ENCODE results near the gene RSRC1.
"Not testable (repeated sequence)": the region's sequence is repeated elsewhere in the genome, so short reads cannot be mapped to it uniquely, and the experiment has no call there.

The RSRC1 gene

DNA sequence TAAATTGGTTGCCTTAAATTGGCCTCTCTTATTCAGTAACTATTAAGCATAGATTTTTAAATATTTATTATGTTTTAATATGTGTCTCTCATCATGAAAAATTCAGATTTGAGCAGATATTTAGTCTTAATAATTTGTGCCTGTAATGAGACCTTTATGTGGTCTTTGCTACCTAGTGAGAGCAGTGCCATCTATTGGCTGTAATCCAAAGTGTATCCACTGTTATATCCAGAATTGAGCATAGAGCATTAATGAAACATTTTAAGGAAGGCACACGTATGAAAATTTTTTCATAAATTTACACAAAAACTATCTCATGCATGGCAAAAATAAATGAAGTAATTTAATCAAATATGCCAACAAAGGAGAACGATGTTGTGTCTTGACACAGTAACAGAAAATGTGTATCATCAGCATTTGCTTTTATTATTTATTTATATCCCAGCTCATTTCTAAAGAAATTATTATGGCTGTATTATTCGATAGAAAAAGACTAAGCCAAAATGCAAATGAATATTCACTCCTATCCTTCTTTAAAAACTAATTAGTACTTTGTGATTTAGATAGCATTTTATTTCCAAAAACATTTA, 203.5 kb downstream of the RSRC1 start:
- DNase-seq (ENCODE audit: low read depth in 1 of 2, low spot score in 1 of 2): no peak

DNA sequence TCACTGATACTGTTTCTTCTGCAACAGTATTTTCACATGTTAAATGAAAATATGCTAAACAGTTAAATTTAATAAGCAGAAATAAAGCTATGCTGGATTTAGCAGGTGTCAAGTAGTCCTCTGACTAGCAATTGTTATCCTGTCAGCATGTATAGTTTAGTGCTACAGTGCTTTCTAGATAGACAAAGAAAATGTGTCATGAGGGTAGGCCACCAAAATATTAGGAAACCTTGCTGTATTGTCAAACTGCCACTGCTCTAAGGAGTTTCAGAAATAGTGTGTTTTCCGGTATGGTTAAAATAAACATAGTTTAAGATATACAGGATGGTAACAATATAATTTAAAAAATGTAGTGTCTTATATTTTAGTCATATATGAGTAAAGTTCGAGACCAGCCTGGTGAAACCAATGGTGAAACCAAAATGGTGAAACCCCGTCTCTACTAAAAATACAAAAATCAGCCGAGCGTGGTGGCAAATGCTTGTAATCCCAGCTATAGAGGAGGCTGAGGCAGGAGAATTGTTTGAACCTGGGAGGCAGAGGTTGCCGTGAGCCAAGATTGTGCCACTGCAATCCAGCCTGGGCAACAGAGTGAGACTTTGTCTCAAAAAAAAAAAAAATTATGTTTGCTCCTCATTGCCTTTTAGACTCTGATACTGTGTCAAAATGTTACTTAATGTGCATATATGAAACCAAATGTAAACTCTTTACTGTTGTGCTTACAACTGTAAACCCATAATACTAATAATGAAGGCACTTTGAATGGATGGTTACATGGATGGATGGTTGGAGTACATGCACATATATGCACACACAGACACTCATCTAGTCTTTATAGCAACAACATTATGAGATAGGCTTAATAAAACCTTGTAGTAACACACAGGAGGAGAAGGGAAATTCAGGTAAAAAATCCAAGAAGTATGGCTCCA, 204.8 kb downstream of the RSRC1 start:
- no peak for DNase-seq (ENCODE audit: low read depth in 1 of 2, low spot score in 1 of 2)

DNA sequence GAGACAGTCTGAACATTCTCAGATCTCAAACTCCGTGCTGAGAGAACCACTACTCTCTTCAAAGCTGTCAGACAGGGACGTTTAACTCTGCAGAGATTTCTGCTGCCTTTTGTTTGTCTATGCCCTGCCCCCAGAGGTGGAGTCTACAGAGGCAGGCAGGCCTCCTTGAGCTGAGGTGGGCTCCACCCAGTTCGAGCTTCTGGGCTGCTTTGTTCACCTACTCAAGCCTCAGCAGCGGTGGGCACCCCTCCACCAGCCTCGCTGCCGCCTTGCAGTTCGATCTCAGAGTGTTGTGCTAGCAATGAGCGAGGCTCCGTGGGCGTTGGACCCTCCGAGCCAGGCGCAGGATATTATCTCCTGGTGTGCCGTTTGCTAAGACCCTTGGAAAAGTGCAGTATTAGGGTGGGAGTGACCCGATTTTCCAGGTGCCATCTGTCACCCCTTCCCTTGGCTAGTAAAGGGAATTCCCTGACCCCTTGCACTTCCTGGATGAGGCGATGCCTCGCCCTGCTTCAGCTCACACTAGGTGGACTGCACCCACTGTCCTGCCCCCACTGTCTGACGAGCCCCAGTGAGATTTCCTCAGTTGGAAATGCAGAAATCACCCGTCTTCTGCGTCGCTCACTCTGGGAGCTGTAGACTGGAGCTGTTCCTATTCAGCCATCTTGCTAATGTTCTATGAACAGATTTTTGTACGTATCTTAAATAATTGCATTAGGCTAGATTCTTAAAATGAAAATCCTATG, 220.0 kb downstream of the RSRC1 start:
- DNase-seq (ENCODE audit: low read depth in 1 of 2, low spot score in 1 of 2): not testable (repeated sequence)

DNA sequence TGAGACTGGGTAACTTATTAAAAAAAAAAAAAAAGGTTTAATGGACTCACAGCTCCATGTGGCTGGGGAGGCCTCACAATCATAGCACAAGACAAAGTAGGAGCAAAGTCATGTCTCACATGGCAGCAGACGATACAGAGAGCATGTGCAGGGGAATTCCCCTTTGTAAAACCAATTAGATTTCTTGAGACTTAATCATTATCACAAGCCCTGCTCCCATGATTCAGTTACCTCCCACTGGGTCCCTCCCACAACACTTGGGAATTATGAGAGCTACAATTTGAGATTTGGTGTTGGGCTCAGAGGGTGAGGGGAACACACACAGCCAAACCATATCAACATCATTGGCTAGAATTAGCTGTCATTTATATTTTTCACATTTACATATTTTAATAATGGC, 221.0 kb downstream of the RSRC1 start:
- no peak for DNase-seq (ENCODE audit: low read depth in 1 of 2, low spot score in 1 of 2)

DNA sequence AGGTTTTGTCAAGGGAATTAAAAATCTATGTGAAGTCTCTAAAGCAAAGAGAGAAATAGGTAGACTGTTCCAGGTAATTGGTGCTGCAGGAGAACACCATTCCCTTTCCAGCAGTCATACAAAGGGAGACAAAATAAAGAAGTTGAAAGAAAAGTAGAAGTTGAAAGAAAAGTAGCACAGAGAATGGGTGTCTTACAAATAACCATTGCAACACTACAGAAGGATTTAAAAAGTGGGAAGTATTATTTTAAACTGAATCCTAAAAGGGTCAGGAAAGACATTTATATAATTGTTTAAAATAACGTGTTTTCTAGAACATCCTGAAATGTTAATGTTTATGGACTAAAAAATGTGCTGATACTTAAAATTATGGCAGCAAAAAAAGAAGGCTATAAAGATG, 223.8 kb downstream of the RSRC1 start:
- DNase-seq (ENCODE audit: low read depth in 1 of 2, low spot score in 1 of 2): no peak

DNA sequence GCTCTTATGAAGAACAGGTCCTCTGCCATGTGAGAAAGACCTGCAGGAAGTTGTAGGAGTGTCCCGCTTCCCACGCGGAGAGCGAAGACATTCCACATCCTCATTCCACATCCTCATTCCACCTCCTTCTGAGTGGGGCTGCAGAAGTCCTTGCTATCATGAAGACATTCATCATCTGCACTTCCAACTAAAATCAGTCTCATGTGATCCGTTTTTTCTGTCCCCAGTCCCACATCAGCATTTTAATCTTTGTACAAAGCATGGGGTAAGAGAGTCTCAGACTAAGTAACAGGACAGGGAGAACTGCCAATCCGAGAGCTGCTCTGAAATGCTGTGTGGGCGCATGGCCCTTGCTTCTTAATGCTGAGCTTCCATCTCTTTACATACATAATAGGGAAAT, 227.2 kb downstream of the RSRC1 start:
- no peak for DNase-seq (ENCODE audit: low read depth in 1 of 2, low spot score in 1 of 2)

DNA sequence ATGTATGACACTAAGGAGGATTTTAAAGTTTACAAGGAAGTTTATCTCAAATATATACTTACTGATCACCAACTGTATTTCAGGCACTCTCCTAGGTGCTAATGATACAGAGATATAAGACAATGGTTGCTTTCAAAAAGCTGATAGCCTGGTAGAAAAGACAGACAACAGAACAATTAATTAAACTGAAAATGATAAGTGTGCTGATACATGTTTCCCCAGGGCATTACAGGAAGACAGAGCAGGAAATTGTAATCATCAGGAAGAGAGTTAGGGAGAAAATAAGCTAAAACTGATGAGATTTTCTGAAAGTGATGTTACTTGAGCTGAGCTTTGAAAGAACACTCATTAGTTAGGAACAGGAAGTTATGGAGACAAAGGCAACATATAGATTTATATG, 229.7 kb downstream of the RSRC1 start:
- no peak for DNase-seq (ENCODE audit: low read depth in 1 of 2, low spot score in 1 of 2)

DNA sequence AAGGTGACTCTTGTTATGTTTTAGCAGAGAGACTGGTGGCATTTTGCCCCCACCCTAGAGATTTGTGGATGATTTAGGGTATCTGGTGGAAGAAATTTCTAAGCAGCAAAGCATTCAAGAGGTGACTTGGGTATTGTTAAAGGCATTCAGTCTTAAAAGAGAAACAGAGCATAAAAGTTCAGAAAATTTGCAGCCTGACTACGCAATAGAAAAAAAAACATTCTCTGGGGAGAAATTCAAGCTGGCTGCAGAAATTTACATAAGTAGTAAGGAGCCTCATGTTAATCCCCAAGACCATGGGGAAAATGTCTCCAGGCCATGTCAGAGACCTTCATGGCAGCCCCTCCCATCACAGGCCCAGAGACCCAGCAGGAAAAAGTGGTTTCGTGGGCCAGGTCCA, 231.1 kb downstream of the RSRC1 start:
- not testable (repeated sequence) for DNase-seq (ENCODE audit: low read depth in 1 of 2, low spot score in 1 of 2)

DNA sequence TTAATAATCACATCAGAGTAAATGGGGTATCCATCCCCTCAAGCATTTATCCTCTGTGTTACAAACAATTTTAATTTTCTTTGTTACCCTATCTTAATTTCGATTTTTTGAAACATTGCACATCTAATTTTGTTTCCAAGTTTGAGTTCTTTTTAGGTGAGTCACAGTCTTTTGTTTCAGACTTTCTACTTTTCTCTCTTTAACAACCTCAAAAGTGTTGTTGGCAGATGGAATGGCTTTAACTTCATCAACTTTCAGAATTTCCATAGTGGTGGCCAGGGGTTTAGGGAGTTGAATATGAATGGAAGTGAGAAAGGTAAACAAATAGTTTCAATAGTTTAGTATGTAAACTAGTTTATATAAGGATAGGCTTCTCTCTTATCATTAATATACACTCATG, 238.1 kb downstream of the RSRC1 start:
- no peak for DNase-seq (ENCODE audit: low read depth in 1 of 2, low spot score in 1 of 2)

DNA sequence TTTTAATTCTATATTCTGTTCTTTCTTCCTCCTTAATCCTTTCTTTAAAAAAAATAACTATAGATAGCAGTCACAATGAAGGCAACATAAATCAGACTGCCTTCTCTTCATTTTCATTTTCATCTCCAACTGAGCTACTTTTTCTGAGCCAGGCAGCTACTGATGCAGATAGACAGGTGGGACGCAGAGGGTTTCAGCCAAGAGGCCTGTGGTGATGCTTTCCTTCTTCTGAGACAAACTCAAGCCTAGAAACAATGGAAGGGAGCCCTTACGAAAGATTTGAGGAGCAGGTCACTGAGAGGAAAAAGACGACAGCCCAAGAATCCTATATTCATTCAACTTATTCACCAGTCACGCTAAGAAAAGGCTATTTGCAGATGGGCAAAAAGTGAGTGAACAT, 241.1 kb downstream of the RSRC1 start:
- DNase-seq (ENCODE audit: low read depth in 1 of 2, low spot score in 1 of 2): no peak

DNA sequence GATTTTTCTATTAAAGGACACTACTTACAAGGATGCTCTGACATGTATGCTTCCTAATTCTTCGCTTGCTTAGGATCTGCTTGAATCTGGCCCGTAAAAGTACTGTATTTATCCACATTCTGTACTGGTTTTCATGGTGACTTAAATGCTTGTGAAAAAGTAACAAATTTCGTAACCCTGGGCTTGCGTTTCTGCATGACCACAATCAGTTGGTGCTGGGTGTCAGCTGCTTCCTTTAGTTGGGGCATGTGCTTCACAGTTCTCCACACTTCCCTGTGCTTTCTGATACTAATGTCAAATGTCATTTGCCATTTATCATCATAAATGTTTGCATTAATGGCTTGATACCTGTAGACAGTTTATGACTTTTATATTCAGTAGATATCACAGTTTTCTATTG, 242.7 kb downstream of the RSRC1 start:
- DNase-seq (ENCODE audit: low read depth in 1 of 2, low spot score in 1 of 2): no peak

DNA sequence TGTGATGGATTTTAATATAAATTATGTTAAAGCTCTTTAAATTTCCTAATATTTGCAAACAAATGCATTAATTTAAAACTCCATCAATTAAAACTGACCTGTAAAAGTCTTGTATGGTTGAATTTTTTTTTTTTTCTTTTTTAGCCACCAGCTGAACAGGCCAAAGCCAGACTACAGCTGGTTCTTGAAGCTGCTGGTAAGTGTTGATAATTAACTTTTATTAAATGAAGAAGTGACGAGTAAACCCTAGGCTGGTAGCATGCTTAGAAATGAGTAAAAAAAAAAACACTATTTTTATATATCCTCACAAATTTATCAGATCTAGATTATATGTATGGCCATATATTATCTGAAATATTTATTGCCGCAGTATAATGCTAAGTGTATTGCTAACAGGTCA, 244.8 kb downstream of the RSRC1 start:
- DNase-seq (ENCODE audit: low read depth in 1 of 2, low spot score in 1 of 2): no peak

DNA sequence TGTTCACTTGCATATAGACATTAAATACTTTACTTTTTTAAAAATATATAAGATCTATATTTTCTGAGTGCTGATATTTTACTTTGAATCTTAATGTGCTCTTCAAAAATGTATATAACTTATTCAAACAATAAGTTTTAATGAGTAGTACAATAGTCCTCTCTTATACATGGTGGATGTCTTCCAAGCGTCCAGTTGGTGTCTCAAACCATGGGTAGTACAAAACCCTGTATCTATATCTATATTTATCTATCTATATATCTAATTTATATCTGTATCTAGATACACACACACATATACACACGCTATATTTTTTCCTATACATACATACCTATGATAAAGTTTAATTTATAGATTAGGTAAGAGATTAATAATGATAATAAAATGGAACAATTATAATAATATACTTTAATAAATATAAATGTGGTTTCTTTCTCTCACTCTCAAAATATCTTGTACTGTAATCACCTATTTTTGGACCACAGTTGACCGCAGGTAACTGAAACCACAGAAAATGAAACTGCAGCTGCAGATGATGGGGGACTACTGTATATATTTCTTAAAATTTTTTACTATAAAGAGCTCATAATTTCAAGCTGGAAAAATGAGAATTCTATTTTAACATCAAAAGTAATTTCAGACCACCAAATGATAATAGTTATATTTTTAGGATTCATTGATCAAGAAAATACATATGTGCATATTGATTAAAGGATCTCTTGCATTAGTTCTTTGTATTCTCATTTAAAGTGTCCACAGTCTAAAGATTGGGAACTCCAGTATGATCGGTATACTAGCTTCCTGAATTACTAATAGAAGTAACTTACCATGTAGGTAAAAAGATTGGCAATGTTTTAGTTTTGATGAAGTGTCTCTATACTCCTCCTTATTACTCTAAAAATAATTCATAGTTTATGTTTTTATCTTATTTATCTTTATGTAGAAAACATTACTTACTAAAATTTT, 246.0 kb downstream of the RSRC1 start:
- DNase-seq (ENCODE audit: low read depth in 1 of 2, low spot score in 1 of 2): no peak

DNA sequence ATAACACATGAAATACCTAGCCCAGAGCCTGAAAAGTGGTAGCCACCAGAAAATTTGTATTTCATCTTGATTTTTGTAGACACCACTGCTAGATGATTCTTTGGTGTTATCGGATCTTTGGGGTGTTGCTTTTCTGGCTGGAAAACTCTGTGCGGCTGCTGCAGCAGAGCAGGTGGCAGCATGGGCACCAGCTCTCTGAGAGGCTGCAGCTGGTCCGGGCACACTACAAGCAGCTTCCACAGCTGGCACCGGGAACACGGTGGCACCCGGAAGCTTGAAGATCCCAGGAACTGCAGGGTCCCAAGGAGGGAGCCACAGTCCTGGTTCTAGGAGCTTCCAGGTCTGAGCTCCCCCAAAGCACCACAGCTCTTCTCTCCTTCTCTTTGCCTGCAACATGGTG, 249.4 kb downstream of the RSRC1 start:
- no peak for DNase-seq (ENCODE audit: low read depth in 1 of 2, low spot score in 1 of 2)

DNA sequence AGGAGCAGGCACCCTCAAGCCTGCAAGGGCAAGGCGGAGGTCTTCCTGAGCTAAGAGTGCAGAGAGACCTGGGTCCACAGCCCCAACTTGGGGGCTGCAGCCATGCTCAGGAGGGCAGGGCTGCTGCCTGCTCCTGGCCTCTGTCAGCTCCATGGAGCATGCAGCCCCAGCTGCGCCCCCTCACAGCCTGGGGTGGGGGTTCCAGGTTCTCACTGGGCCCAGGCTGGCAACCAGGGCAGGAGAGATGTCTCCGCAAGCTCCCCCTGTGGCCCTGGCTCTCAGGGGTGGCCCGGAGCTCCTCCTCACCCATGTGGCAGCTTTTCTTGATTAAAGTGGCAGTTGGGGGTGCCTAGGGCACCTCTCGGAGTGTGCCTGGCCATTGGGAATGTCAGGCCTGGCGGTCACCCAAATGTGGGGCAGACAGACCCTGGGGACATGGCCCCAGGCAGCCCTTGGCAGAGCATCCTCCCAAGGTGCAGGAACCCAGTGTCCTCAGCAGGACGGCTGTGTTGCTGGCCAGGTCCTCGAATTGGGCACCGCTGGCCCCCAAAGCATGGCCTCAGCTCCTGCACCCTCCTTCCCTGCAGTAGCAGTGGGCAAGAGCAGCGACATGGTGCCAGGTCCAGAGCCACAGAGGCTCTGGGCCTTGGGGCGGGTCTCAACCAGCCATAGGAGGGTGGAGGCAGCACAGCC, 251.0 kb downstream of the RSRC1 start:
- no peak for DNase-seq (ENCODE audit: low read depth in 1 of 2, low spot score in 1 of 2)

DNA sequence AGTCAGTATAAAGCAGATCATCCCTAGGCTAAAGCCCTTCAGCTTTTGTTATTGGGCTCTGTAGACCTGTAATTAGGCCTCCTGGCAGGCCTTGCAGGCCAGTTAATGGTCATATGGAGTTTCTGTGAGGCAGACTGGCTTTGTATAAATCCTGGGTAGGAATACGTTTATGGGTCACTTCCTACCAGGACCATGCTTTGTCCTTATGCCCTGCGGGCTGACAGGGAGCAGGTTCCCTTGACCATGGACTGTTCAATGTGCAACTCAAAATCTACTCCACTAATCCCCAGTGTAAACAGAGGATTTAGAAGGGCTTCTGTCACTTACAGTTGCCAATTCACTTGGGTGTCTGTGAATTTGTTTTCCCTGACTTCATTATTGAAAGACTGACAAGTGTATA, 258.4 kb downstream of the RSRC1 start:
- no peak for DNase-seq (ENCODE audit: low read depth in 1 of 2, low spot score in 1 of 2)

DNA sequence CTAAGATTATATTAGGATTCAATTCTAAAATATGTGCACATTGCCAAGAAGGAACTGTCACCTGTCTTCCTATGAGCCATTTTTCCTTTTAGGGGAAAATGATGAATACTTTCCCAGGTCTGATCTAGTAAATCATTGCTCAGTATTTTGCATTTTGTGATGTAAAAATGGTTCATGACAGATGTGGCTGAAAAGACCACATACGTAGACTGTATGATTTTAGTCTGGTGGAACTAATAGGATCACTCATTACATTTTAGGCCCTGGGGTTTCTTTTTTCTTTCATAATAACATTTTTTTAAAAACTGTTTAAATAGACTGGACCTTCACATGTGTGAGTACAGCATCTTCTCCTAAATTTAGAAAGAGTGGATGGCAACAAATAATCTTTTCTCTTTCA, 259.4 kb downstream of the RSRC1 start:
- DNase-seq (ENCODE audit: low read depth in 1 of 2, low spot score in 1 of 2): no peak

DNA sequence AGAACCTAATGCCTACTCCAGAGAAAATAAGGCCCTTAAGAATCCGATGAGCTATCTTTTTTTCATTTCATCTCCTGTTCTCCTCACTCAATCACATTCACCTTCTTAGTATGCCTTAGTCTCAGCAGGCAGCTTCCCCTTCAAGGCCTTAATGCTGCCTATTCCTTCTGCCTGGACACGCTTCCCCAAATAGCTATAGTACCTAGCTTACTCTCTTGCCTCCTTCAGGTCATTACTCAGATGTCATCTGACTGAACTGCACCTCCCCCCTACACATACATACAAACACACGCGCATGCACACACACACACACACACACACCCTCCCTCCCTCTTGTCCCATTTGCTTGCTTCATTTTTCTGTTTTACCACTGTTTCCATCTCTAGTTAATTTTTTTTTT, 269.6 kb downstream of the RSRC1 start:
- no peak for DNase-seq (ENCODE audit: low read depth in 1 of 2, low spot score in 1 of 2)

DNA sequence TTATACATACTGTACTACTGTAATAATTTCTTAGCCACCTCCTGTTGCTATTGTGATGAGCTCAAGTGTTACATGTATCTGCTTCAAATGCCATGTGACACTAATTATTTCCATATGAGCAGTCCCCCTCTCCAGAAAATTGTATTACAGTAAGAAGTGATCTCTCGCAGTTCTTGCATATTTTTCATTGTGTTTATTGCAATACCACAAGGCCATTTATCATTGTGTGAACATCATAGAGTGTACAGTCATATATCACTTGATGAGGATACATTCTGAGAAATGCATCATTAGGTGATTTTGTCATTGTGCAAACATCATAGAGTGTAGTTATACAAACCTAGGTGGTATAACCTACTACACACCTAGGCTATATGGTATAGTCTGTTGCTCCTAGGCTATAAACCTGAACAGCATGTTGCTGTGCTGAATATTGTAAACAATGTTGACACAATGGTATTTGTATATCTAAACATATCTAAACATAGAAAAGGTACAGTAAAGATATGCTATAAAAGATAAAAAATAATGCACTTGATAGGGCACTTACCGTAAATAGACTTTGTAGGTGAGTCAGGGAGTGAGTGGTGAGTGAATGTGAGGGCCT, 271.5 kb downstream of the RSRC1 start:
- no peak for DNase-seq (ENCODE audit: low read depth in 1 of 2, low spot score in 1 of 2)

DNA sequence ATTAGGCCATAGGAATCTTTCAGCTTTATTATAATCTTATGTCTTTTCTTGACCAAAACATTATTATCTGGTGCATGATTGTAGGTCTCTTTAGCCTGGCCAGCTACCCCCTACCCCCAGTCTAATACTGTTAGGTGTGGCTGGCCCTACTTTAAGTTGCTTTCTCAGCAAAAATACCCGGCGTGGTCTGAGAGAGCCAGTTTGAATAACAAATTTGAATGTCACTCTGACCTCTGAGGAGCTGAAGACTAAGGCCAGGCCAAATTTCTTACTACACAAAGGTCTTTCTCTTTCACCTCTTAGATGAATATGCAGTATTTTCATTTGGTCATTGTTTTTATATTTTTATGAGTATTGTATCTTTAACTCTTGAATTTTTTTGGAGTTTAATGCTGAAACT, 272.6 kb downstream of the RSRC1 start:
- no peak for DNase-seq (ENCODE audit: low read depth in 1 of 2, low spot score in 1 of 2)
